BJ (cell line): ENCODE data around the gene SNAP91. TPM values are rescaled to one million over a fixed set of nuclear protein-coding genes. Genes with fewer than 3 reads are reported as not detected.

Experiments used
- CTCF ChIA-PET: fragments of 350-600 bp; formaldehyde crosslinking; extraction: SDS; loops from one replicate; lab custom pipeline; 2021; ENCODE audit warnings: antibody characterized with exemption, inconsistent platforms; lab: Yijun Ruan, JAX
- POLR2A ChIA-PET: fragments of 300-600 bp; sonication (Branson Sonifier 250); formaldehyde crosslinking; extraction: SDS; loops from one replicate; lab custom pipeline; 2021; ENCODE audit warnings: antibody characterized with exemption; lab: Charles Lee
- DNase-seq: peaks from one replicate; pipeline ENCODE4 v3.0.0-alpha.2; 2011; ENCODE audit warnings: low read depth
- H3K27me3 ChIP-seq: 2 replicates; pipeline ENCODE4 v1.6.0; 2011; ENCODE audit warnings: low read length; ENCODE audit not compliant: control insufficient read depth, insufficient read depth
- H3K36me3 ChIP-seq: 2 replicates; pipeline ENCODE4 v1.5.1; 2011; ENCODE audit warnings: low read length; ENCODE audit not compliant: control insufficient read depth, insufficient read depth
- H3K4me3 ChIP-seq: 2 replicates; pipeline ENCODE4 v1.5.1; 2011; ENCODE audit warnings: low read depth, mild to moderate bottlenecking, control low read depth, low read length
- CTCF ChIP-seq: IDR thresholded peaks from 2 replicates; pipeline ENCODE4 v1.5.1; 2011; ENCODE audit warnings: low read depth, mild to moderate bottlenecking, control low read depth, inconsistent platforms, low read length, moderate library complexity; ENCODE audit not compliant: insufficient read depth
- polyA plus RNA-seq: library from polyadenylated mRNA; depleted of rRNA; stranded (reverse); fragments of >200 nt; gene quantifications from 2 replicates; pipeline ENCODE4 v1.2.3, GENCODE V29; 2011

Gene SNAP91
- polyA plus RNA-seq, 1 experiment = not detected

GRCh38 chr6:83735461-83735860 lies 26.6 kb upstream of the SNAP91 start:
- no peaks in the 10 kb centered on the region for H3K36me3 ChIP-seq
- H3K27me3 ChIP-seq = no peaks in the 10 kb centered on the region
- DNase-seq = no peak
- CTCF ChIA-PET = no interaction called here
- POLR2A ChIA-PET = no interaction called here
- TF ChIP-seq CTCF = no peak
- no peak overlapping the region for H3K4me3 ChIP-seq

GRCh38 chr6:83729871-83730270 lies 21.0 kb upstream of the SNAP91 start:
- POLR2A ChIA-PET = no interaction called here
- CTCF ChIA-PET = no interaction called here
- Histone ChIP-seq H3K36me3 (no peaks in the 10 kb centered on the region), H3K4me3 (no peak overlapping the region), H3K27me3 (no peaks in the 10 kb centered on the region)
- no peak for DNase-seq
- TF ChIP-seq CTCF = no peak

GRCh38 chr6:83722876-83723275 lies 14.0 kb upstream of the SNAP91 start:
- ChIA-PET CTCF (no interaction called here), POLR2A (no interaction called here)
- H3K4me3 ChIP-seq = no peak overlapping the region
- H3K27me3 ChIP-seq = no peaks in the 10 kb centered on the region
- no peak for DNase-seq
- H3K36me3 ChIP-seq = no peaks in the 10 kb centered on the region
- TF ChIP-seq CTCF = no peak

GRCh38 chr6:83717809-83718208 lies 8.9 kb upstream of the SNAP91 start:
- CTCF ChIA-PET = no interaction called here
- H3K4me3 ChIP-seq = no peak overlapping the region
- POLR2A ChIA-PET = no interaction called here
- no peaks in the 10 kb centered on the region for H3K36me3 ChIP-seq
- H3K27me3 ChIP-seq = no peaks in the 10 kb centered on the region
- no peak for DNase-seq
- no peak for TF ChIP-seq CTCF

GRCh38 chr6:83711958-83712357 lies 3.1 kb upstream of the SNAP91 start:
- no peak for TF ChIP-seq CTCF
- POLR2A ChIA-PET = no interaction called here
- peaks cover 18% of the 10 kb centered on the region for H3K27me3 ChIP-seq
- no peaks in the 10 kb centered on the region for H3K36me3 ChIP-seq
- no peak overlapping the region for H3K4me3 ChIP-seq
- DNase-seq = no peak
- CTCF ChIA-PET = no interaction called here
